MCF 10A (cell line): Measurements from ENCODE around the gene DDX54. TPM values are rescaled to one million over a fixed set of nuclear protein-coding genes. Genes with fewer than 3 reads are reported as not detected.

Experiments
- BruUV-seq: library from RNA; stranded (reverse); fragments of 400-500 nt; replicated peaks from 2 replicates; lab custom pipeline; 2021; lab: Mats Ljungman, UMichigan
- CTCF ChIA-PET: fragments of 300-600 bp; sonication (Branson Sonifier 250); formaldehyde crosslinking; extraction: SDS; loops from one replicate; lab custom pipeline; 2021; ENCODE audit warnings: antibody characterized with exemption, inconsistent platforms; lab: Yijun Ruan, JAX
- POLR2A ChIA-PET: fragments of 300-600, 350-650 bp; sonication (Branson Sonifier 250); formaldehyde crosslinking; extraction: SDS; loops from one replicate; lab custom pipeline; 2020; ENCODE audit warnings: antibody characterized with exemption, inconsistent platforms; lab: Yijun Ruan, JAX
- DNase-seq: peaks from one replicate; pipeline ENCODE4 v3.0.0-alpha.2; 2018; ENCODE audit not compliant: unreplicated experiment
- H3K27ac Mint-ChIP-seq: one replicate; pipeline ENCODE4 v1.8.0; 2022; ENCODE audit warnings: mild to moderate bottlenecking, low read depth, mixed read lengths; ENCODE audit not compliant: unreplicated experiment
- H3K27me3 Mint-ChIP-seq: one replicate; pipeline ENCODE4 v1.8.0; 2022; ENCODE audit warnings: mixed read lengths; ENCODE audit not compliant: insufficient read depth, unreplicated experiment
- H3K36me3 Mint-ChIP-seq: one replicate; pipeline ENCODE4 v1.8.0; 2022; ENCODE audit warnings: mild to moderate bottlenecking, moderate library complexity, mixed read lengths; ENCODE audit not compliant: insufficient read depth, unreplicated experiment
- H3K4me1 Mint-ChIP-seq: one replicate; pipeline ENCODE4 v1.8.0; 2022; ENCODE audit warnings: mixed read lengths; ENCODE audit not compliant: insufficient read depth, unreplicated experiment
- H3K4me3 Mint-ChIP-seq: one replicate; pipeline ENCODE4 v1.8.0; 2022; ENCODE audit warnings: mild to moderate bottlenecking, moderate library complexity, mixed read lengths; ENCODE audit not compliant: unreplicated experiment
- H3K9me3 Mint-ChIP-seq: one replicate; pipeline ENCODE4 v1.8.0; 2022; ENCODE audit warnings: mixed read lengths; ENCODE audit not compliant: unreplicated experiment
- CTCF ChIP-seq: fragments of 200-600 bp; IDR thresholded peaks from one replicate; pipeline ENCODE4 v1.8.0; 2022; ENCODE audit warnings: antibody characterized with exemption, mild to moderate bottlenecking; ENCODE audit not compliant: unreplicated experiment
- intact Hi-C: fragments of 100-400 bp; cut with micrococcal nuclease; formaldehyde crosslinking; loops from 2 replicates; pipeline ENCODE4 v1.14.1; 2022
- total RNA-seq: library from RNA; stranded (reverse); gene quantifications from 2 replicates; pipeline ENCODE4 v1.2.3, GENCODE V29; 2022

Gene DDX54
- total RNA-seq, 1 experiment from 2014 or later: 75.8 TPM

- no peaks in the 10 kb centered on the region for H3K9me3 Mint-ChIP-seq
- H3K27me3 Mint-ChIP-seq: peaks cover 7% of the 10 kb centered on the region
- BruUV-seq: no TSS peak
- CTCF ChIA-PET: interaction anchor here (0.7 to 1.1 kb wide), 2 partner anchors 69 to 80 kb away, joined by 3 to 4 read pairs; no protein-coding TSS in a partner anchor
- intact Hi-C loops: no loop called here
- POLR2A ChIA-PET: no interaction called here
- no peak for TF ChIP-seq CTCF
- no peak overlapping the region for H3K27ac Mint-ChIP-seq
- no peak overlapping the region for H3K4me3 Mint-ChIP-seq
- H3K4me1 Mint-ChIP-seq: peaks cover 6% of the 10 kb centered on the region
- DNase-seq: no peak
- H3K36me3 Mint-ChIP-seq: no peaks in the 10 kb centered on the region
Observed at GRCh38 chr12:113116875-113117274, 68.4 kb downstream of the DDX54 start.

- H3K27ac Mint-ChIP-seq: no peak overlapping the region
- no peaks in the 10 kb centered on the region for H3K9me3 Mint-ChIP-seq
- H3K4me3 Mint-ChIP-seq: no peak overlapping the region
- no TSS peak for BruUV-seq
- ChIA-PET CTCF (interaction anchor here (0.6 to 1.4 kb wide), 3 partner anchors 19 to 68 kb away, joined by 3 to 9 read pairs (median 4); no protein-coding TSS in a partner anchor), POLR2A (no interaction called here)
- no peaks in the 10 kb centered on the region for H3K27me3 Mint-ChIP-seq
- no peaks in the 10 kb centered on the region for H3K36me3 Mint-ChIP-seq
- intact Hi-C loops: no loop called here
- no peak for TF ChIP-seq CTCF
- DNase-seq: no peak
- H3K4me1 Mint-ChIP-seq: peaks cover 6% of the 10 kb centered on the region
Observed at GRCh38 chr12:113115455-113116126, 69.7 kb downstream of the DDX54 start.

GRCh38 chr12:113114447-113115178 lies 70.7 kb downstream of the DDX54 start:
- Mint-ChIP-seq H3K4me1 (peaks cover 6% of the 10 kb centered on the region), H3K27me3 (no peaks in the 10 kb centered on the region), H3K4me3 (no peak overlapping the region), H3K36me3 (no peaks in the 10 kb centered on the region), H3K27ac (no peak overlapping the region), H3K9me3 (no peaks in the 10 kb centered on the region)
- no peak for TF ChIP-seq CTCF
- ChIA-PET POLR2A (interaction anchor here (0.6 kb wide), 1 partner anchor 107 kb away, joined by 3 read pairs; the partner anchor contains the start of gene TPCN1), CTCF (interaction anchor here (0.6 to 1.4 kb wide), 6 partner anchors 9 to 83 kb away, joined by 3 to 9 read pairs (median 4); no protein-coding TSS in a partner anchor)
- no TSS peak for BruUV-seq
- intact Hi-C loops: no loop called here
- DNase-seq: no peak

GRCh38 chr12:113113397-113113796 lies 71.9 kb downstream of the DDX54 start:
- DNase-seq: no peak
- H3K27me3 Mint-ChIP-seq: no peaks in the 10 kb centered on the region
- ChIA-PET CTCF (no interaction called here), POLR2A (interaction anchor here (0.7 kb wide), 1 partner anchor 15 kb away, joined by 4 read pairs; no protein-coding TSS in a partner anchor)
- H3K4me3 Mint-ChIP-seq: no peak overlapping the region
- no peaks in the 10 kb centered on the region for H3K9me3 Mint-ChIP-seq
- intact Hi-C loops: no loop called here
- no TSS peak for BruUV-seq
- H3K4me1 Mint-ChIP-seq: peaks cover 6% of the 10 kb centered on the region
- H3K36me3 Mint-ChIP-seq: no peaks in the 10 kb centered on the region
- TF ChIP-seq CTCF: no peak
- no peak overlapping the region for H3K27ac Mint-ChIP-seq
